GM06990 (cell line): ENCODE results near the gene PRKCA.
"Not testable (repeated sequence)": the region's sequence is repeated elsewhere in the genome, so short reads cannot be mapped to it uniquely, and the experiment has no call there.

Experiments
- DNase-seq: peaks from one replicate; pipeline ENCODE4 v3.0.0-alpha.2; 2011; ENCODE audit not compliant: insufficient read length; ENCODE audit errors: extremely low read depth
- H3K27me3 ChIP-seq: replicated peaks from 2 replicates; pipeline ENCODE4 v1.6.0; 2011; ENCODE audit warnings: low read length; ENCODE audit not compliant: control insufficient read depth, insufficient read depth
- H3K36me3 ChIP-seq: 2 replicates; pipeline ENCODE4 v1.5.1; 2011; ENCODE audit warnings: low read length; ENCODE audit not compliant: control insufficient read depth, insufficient read depth
- H3K4me3 ChIP-seq: replicated peaks from 2 replicates; pipeline ENCODE4 v1.5.1; 2011; ENCODE audit warnings: low read depth, mild to moderate bottlenecking, control low read depth, low read length
- TF ChIP-seq, protein P1 (sequence below): IDR thresholded peaks from 2 replicates; pipeline ENCODE4 v1.5.1; 2011; ENCODE audit warnings: low read length, control low read depth, mild to moderate bottlenecking, inconsistent platforms; ENCODE audit not compliant: insufficient read depth, poor library complexity, severe bottlenecking

PRKCA gene

GRCh38 chr17:66619206-66619605 lies 316.8 kb downstream of the PRKCA start:
- Histone ChIP-seq H3K36me3 (no peaks in the 10 kb centered on the region), H3K27me3 (no peaks in the 10 kb centered on the region; the same call in 1 of the 2 replicates), H3K4me3 (no peak overlapping the region)
- TF ChIP-seq, protein P1, sequence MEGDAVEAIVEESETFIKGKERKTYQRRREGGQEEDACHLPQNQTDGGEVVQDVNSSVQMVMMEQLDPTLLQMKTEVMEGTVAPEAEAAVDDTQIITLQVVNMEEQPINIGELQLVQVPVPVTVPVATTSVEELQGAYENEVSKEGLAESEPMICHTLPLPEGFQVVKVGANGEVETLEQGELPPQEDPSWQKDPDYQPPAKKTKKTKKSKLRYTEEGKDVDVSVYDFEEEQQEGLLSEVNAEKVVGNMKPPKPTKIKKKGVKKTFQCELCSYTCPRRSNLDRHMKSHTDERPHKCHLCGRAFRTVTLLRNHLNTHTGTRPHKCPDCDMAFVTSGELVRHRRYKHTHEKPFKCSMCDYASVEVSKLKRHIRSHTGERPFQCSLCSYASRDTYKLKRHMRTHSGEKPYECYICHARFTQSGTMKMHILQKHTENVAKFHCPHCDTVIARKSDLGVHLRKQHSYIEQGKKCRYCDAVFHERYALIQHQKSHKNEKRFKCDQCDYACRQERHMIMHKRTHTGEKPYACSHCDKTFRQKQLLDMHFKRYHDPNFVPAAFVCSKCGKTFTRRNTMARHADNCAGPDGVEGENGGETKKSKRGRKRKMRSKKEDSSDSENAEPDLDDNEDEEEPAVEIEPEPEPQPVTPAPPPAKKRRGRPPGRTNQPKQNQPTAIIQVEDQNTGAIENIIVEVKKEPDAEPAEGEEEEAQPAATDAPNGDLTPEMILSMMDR, result no peak
- no peak for DNase-seq

DNA sequence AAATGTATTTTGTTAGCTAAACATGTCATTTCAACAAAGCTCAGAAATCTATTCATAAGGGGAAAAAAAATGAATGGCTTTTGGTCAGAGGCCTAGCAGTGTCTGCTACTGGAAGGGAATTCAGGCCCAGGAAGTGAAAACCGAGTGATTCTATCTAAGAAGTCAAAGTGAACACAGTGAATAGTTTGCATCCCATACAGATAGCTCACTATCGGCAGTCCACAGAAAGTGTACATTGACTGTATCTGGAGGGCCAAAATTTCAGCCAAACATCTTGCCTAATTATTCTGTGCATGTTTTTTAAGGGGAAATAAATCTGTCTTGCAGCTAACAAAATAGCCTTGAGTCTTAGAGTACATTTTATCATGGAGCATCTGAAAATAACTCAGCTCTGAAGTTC lies 318.1 kb downstream of the PRKCA start:
- Histone ChIP-seq H3K4me3 (no peak overlapping the region), H3K36me3 (no peaks in the 10 kb centered on the region), H3K27me3 (no peaks in the 10 kb centered on the region; the same call in 1 of the 2 replicates)
- DNase-seq, result no peak
- TF ChIP-seq, protein P1, result no peak

DNA sequence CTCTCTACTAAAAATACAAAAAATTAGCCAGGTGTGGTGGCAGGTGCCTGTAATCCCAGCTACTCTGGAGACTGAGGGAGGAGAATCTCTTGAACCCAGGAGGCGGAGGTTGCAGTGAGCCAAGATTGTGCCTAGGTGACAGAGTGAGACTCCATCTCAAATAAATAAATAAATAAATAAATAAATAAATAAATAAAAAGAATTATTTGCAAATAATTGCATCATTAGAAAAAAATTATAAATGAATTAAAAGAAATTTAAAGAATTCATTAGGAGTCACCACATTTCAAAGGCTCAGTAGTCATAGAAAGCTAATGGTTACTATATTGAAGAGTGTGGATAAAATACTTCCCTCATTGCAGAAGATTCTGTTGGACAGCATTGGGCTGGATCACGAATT lies 322.2 kb downstream of the PRKCA start:
- H3K4me3 ChIP-seq, H3K27me3 ChIP-seq, DNase-seq, H3K36me3 ChIP-seq: not testable (repeated sequence)

GRCh38 chr17:66625311-66625767 lies 322.9 kb downstream of the PRKCA start:
- Histone ChIP-seq H3K27me3 (no peaks in the 10 kb centered on the region; the same call in 1 of the 2 replicates), H3K36me3 (no peaks in the 10 kb centered on the region), H3K4me3 (no peak overlapping the region)
- no peak for DNase-seq
- TF ChIP-seq, protein P1, result no peak

- no peaks in the 10 kb centered on the region; the same call in 1 of the 2 replicates for H3K27me3 ChIP-seq
- no peak for DNase-seq
- no peak overlapping the region for H3K4me3 ChIP-seq
- H3K36me3 ChIP-seq, result no peaks in the 10 kb centered on the region
- TF ChIP-seq, protein P1, result no peak
Observed at GRCh38 chr17:66627985-66628384, 325.6 kb downstream of the PRKCA start.

DNA sequence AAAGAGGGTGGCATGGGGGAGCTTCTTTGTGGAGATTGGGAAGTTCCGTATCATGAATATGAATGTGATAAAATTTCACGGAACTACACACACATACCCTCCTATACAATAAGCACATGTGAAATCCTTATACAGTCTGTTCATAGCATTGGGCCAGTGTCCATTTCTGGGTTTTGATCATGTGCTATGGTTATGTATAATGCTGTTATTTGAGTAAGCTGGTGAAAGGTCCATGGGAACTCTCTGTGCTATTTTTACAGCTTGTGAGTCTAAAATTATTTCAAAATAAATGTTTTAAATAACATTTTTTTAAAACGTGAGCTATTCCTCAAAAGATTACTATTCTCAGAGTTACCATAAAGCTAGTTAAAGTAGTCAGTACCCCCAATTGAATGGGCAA lies 327.3 kb downstream of the PRKCA start:
- Histone ChIP-seq H3K36me3 (no peaks in the 10 kb centered on the region), H3K27me3 (no peaks in the 10 kb centered on the region), H3K4me3 (no peak overlapping the region)
- no peak for DNase-seq
- TF ChIP-seq, protein P1, result no peak
